ENCODE data around the gene EEF1E1. TPM values are rescaled to one million over a fixed set of nuclear protein-coding genes. Genes with fewer than 3 reads are reported as not detected.

The EEF1E1 gene
- total RNA-seq = 16.7 and 33.3 TPM in 2 replicates

DNA sequence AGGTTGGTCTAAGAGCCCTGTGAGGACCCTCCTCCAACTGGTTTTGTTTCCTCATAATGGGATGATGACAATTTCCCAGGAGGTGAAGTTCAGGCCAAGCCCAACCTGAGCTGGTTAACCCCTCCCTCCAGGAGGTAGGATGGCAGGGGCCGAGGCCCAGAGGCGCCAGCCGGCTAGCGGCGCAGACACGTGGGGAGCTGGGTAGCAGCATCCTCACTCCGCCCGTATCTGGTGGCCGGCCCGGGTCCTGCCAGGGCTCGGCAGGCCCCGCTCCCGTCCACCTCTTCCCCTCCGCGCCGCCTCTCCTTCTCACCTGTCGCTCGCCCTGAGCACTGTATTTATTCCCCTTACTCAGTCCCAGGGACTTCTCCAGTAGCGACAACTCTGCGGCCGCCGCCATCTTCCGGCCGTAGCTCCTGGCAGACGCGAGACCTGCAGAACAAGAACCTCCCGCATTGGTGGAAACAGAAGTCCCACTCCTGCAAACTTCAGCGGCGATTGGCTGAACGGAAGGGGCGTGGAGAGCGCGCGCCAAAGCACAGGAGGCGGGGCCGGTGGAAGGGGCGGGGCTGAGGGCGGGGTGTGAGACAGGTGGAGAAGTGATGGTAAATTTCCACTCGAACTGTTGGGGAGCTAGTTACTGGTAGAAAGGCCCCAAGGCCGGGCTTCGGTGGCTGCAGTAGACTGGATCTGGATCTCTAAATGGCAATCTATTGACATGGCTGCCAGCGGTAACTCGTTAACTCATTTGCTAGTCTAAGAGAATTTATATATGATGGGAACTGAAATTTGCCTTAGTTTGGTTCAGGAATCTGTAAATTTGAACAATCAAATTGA lies at the start of gene EEF1E1:
EEF1E1 (minus strand) TSS at position 427 of the 837 bp plus-strand sequence; CDS start at position 400, 27 bp downstream.

DNA sequence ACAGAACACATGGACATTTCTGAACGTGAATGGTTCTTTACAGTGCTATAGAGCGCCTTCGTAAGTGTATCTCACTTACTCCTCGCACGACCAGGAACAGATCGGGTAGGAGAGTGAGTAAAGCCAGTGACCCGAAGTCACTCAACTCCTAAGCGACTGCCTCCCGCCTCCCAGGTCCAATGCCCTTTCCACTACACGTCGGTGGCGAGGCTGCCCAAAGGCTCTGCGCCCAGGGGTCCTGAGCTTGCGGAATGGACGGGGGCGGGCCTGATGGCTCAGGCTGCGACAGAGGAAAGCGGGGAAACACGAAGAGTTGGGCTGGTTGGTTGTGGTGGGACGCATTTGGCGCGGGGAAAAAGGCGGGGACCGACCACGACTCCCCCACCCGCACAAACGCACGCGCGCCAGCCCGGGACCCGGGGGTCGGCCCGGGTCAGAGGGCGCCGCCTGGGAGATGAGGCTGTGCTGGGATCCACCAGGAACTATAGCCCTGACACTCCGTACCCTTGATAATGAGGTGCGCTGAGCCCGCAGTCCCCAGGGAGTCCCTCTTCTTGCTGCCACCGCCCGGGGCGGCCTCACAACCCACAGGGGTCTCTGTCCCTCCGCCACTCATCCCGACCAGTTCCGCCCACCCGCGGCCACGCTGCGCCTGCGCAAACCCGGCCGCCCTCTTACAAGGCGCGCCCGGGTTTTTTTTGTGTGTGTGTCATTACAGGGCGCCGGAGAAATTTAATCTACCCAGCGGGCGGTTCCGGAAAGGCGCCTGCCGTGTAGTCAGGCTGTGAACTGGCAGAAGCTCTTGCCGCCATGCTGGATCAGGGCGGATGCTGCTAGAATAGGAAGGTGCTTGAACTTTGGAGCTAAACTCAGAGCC lies 38.3 kb downstream of the EEF1E1 start, which contains the start of gene BLOC1S5:
BLOC1S5 (minus strand) TSS at position 629 of the 877 bp plus-strand sequence; CDS start at position 616, 13 bp downstream.

Other genes starting within 250 kb of the EEF1E1 start
- 237 and 440 TPM in 2 replicates for gene TXNDC5, start 191.8 kb downstream of the EEF1E1 start, total RNA-seq
- gene BLOC1S5, start 38.2 kb downstream of the EEF1E1 start, total RNA-seq = 6.5 and 6.9 TPM in 2 replicates

Measured in pericardium fibroblast (primary cell).